ENCODE data around the gene PCDHGA6. TPM values are rescaled to one million over a fixed set of nuclear protein-coding genes. Genes with fewer than 3 reads are reported as not detected.
"Not testable (repeated sequence)": the region's sequence is repeated elsewhere in the genome, so short reads cannot be mapped to it uniquely, and the experiment has no call there.

PCDHGA6 gene
- total and polyA plus RNA-seq, 10 donors = 0.35 to 5.0 (median 4.0) TPM

DNA sequence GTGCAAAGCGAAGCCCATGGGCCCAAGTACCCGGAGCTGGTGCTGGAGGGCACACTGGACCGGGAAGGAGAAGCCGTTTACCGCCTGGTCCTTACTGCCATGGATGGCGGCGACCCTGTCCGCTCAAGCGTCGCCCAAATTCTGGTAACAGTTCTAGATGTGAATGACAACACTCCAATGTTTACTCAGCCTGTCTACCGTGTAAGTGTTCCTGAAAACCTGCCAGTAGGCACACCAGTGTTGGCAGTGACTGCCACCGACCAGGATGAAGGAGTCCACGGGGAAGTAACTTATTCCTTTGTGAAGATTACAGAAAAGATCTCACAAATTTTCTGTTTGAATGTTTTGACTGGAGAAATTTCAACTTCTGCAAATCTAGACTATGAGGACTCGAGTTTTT, 936 bp downstream of the PCDHGA6 start:
- 51 to 66% (median 56%) methylated on average over 14 of the region's 14 CpGs for WGBS, 5 donors
- intact Hi-C loops (cut with DNase I; ENCODE audit: low total_unique reads) = no loop called here
- H3K4me3 ChIP-seq = peak overlapping the region in 1 of 8 donors; percentile 55
- no peaks in the 10 kb centered on the region for H3K4me1 ChIP-seq
- H3K9me3 ChIP-seq = peaks cover 0 to 100% (median 98%) of the 10 kb centered on the region in 8 donors
- peaks cover 0 to 79% (median 10%) of the 10 kb centered on the region in 7 donors for H3K27me3 ChIP-seq (replicated peaks in 1 of 7)
- no peak overlapping the region for H3K27ac ChIP-seq
- no peak for DNase-seq
- no peak for TF ChIP-seq POLR2A (IDR thresholded peaks at IDR 0.05)
- TF ChIP-seq POLR2AphosphoS5 (IDR thresholded peaks at IDR 0.05) = no peak
- no peaks in the 10 kb centered on the region for H3K36me3 ChIP-seq

DNA sequence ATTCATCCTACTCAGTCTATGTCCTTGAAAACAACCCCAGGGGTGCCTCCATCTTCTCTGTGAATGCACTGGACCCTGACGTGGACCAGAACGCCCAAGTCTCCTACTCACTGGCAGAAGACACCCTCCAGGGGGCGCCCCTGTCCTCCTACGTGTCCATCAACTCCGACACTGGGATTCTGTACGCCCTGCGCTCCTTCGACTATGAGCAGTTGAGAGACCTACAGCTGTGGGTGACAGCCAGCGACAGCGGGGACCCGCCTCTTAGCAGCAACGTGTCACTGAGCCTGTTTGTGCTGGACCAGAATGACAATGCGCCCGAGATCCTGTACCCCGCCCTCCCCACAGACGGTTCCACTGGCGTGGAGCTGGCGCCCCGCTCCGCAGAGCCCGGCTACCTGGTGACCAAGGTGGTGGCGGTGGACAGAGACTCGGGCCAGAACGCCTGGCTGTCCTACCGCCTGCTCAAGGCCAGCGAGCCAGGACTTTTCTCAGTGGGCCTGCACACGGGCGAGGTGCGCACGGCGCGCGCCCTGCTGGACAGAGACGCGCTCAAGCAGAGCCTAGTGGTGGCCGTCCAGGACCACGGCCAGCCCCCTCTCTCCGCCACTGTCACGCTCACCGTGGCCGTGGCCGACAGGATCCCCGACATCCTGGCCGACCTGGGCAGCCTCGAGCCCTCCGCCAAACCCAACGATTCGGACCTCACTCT, 1.9 kb downstream of the PCDHGA6 start:
- 29 to 57% (median 52%) methylated on average over 10 to 43 of the region's 48 CpGs for WGBS, 5 donors
- not testable (repeated sequence) for DNase-seq
- peaks cover 0 to 75% (median 7%) of the 10 kb centered on the region in 7 donors for H3K27me3 ChIP-seq (replicated peaks in 1 of 7)

DNA sequence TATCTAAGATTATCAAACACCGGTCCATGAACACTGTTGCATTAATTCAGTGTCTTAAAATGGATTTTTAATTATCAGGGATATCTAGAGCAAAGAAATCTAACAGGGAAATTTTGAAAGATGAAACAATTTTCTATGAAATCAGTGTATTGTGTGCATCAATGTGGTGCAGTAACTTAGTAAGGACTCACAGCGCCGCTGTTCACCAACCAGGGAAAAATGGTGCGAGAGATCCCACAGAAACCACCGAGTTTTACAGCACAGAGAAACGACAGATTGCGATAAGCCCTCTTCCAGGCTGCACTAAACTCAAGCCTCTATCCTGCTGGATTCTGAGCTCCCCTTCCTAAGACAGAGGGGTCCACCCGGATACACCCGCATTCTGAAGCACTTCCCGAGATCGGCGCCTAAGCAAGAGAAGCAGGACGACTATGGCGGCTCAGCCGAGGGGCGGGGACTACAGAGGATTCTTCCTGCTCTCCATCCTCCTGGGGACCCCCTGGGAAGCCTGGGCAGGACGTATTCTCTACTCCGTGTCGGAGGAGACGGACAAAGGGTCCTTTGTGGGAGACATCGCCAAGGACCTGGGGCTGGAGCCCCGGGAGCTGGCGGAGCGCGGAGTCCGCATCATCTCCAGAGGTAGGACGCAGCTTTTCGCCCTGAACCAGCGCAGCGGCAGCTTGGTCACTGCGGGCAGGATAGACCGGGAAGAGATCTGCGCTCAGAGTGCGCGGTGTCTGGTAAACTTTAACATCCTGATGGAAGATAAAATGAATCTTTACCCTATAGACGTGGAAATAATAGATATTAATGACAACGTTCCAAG, 9.0 kb downstream of the PCDHGA6 start, which contains the start of gene PCDHGA7:
Gene PCDHGA7 (plus strand): TSS at position 274 of the 826 bp plus-strand sequence. CDS start 158 bp downstream, at position 432.
- peaks cover 0 to 100% (median 100%) of the 10 kb centered on the region in 8 donors for H3K9me3 ChIP-seq
- H3K4me1 ChIP-seq = no peaks in the 10 kb centered on the region
- no peak within 1 kb of the TSS for H3K27ac ChIP-seq
- H3K4me3 ChIP-seq = peak within 1 kb of the TSS in 2 of 8 donors; percentile 19 to 44
- TF ChIP-seq POLR2AphosphoS5 (IDR thresholded peaks at IDR 0.05) (no peak), POLR2A (IDR thresholded peaks at IDR 0.05) (no peak)
- TF ChIP-seq, protein P1, sequence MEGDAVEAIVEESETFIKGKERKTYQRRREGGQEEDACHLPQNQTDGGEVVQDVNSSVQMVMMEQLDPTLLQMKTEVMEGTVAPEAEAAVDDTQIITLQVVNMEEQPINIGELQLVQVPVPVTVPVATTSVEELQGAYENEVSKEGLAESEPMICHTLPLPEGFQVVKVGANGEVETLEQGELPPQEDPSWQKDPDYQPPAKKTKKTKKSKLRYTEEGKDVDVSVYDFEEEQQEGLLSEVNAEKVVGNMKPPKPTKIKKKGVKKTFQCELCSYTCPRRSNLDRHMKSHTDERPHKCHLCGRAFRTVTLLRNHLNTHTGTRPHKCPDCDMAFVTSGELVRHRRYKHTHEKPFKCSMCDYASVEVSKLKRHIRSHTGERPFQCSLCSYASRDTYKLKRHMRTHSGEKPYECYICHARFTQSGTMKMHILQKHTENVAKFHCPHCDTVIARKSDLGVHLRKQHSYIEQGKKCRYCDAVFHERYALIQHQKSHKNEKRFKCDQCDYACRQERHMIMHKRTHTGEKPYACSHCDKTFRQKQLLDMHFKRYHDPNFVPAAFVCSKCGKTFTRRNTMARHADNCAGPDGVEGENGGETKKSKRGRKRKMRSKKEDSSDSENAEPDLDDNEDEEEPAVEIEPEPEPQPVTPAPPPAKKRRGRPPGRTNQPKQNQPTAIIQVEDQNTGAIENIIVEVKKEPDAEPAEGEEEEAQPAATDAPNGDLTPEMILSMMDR (IDR thresholded peaks at IDR 0.05 in 8 of 11, conservative IDR thresholded peaks at IDR 0.05 in 3 of 11) = no peak
- DNase-seq = no peak
- no peaks in the 10 kb centered on the region for H3K36me3 ChIP-seq
- peaks cover 0 to 81% (median 18%) of the 10 kb centered on the region in 7 donors for H3K27me3 ChIP-seq (replicated peaks in 1 of 7)
- WGBS, 5 donors = 14 to 24% (median 22%) methylated on average over 32 to 37 of the region's 37 CpGs
- intact Hi-C loops (cut with DNase I; ENCODE audit: low total_unique reads) = no loop called here

More for the DNA sequence above, 1.9 kb downstream of the PCDHGA6 start:
- H3K27ac ChIP-seq; H3K4me3 ChIP-seq; H3K36me3 ChIP-seq; intact Hi-C loops (cut with DNase I; ENCODE audit: low total_unique reads); H3K4me1 ChIP-seq: not testable (repeated sequence)
- peaks cover 0 to 100% (median 98%) of the 10 kb centered on the region in 8 donors for H3K9me3 ChIP-seq

DNA sequence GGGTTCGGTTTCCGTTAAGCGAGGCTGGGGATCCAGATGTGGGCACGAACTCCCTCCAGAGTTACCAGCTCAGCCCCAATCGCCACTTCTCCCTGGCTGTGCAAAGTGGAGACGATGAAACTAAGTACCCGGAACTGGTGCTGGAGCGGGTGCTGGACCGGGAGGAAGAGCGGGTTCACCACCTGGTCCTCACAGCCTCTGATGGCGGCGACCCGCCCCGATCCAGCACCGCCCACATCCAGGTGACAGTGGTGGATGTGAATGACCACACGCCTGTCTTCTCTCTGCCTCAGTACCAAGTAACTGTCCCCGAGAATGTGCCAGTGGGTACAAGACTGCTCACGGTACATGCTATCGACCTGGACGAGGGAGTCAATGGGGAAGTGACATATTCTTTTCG, 9.7 kb downstream of the PCDHGA6 start:
- TF ChIP-seq, protein P1 (IDR thresholded peaks at IDR 0.05 in 8 of 11, conservative IDR thresholded peaks at IDR 0.05 in 3 of 11) = no peak
- TF ChIP-seq POLR2AphosphoS5 (IDR thresholded peaks at IDR 0.05) (no peak), POLR2A (IDR thresholded peaks at IDR 0.05) (no peak)
- no peaks in the 10 kb centered on the region for H3K36me3 ChIP-seq
- H3K27me3 ChIP-seq (replicated peaks in 1 of 7) = peaks cover 0 to 78% (median 20%) of the 10 kb centered on the region in 7 donors
- no peak overlapping the region for H3K27ac ChIP-seq
- H3K4me1 ChIP-seq = no peaks in the 10 kb centered on the region
- intact Hi-C loops (cut with DNase I; ENCODE audit: low total_unique reads) = no loop called here
- WGBS, 5 donors = 34 to 47% (median 41%) methylated on average over 13 to 21 of the region's 21 CpGs
- peak overlapping the region in 2 of 8 donors; percentile 19 to 44 for H3K4me3 ChIP-seq
- DNase-seq = no peak
- peaks cover 0 to 98% (median 96%) of the 10 kb centered on the region in 8 donors for H3K9me3 ChIP-seq
